OCI-LY3 (cell line): ENCODE results near the gene EHMT1.
A peak's percentile ranks its signal among the peaks of the same experiment; 100 is the strongest.

Experiments used
- H2AFZ ChIP-seq: fragments of 200-600, 300-600 bp; shearing (Covaris generic); 2 replicates; pipeline ENCODE4 v1.6.0; 2014; ENCODE audit warnings: antibody characterized with exemption, low read depth, low read length
- H3K27ac ChIP-seq: fragments of 200-600, 300-600 bp; sonication (generic); 2 replicates; pipeline ENCODE4 v1.5.1; 2014; ENCODE audit warnings: mild to moderate bottlenecking, low read length, moderate library complexity, mixed read lengths
- H3K27me3 ChIP-seq: fragments of 200-600, 300-600 bp; sonication (generic); 2 replicates; pipeline ENCODE4 v1.6.1; 2014; ENCODE audit warnings: low read depth, low read length, mixed read lengths
- H3K36me3 ChIP-seq: fragments of 200-600, 300-600 bp; sonication (generic); replicated peaks from 2 replicates; pipeline ENCODE3; 2014; ENCODE audit warnings: low read depth, low read length, mixed read lengths
- H3K4me1 ChIP-seq: fragments of 300-600, 200-600 bp; sonication (generic); 2 replicates; pipeline ENCODE4 v1.6.1; 2014; ENCODE audit warnings: low read length, mixed read lengths
- H3K4me2 ChIP-seq: fragments of 200-600, 300-600 bp; sonication (generic); 2 replicates; pipeline ENCODE4 v1.6.1; 2014; ENCODE audit warnings: low read length, mixed read lengths
- H3K4me3 ChIP-seq: fragments of 300-600, 200-600 bp; sonication (generic); 2 replicates; pipeline ENCODE4 v1.5.1; 2014; ENCODE audit warnings: antibody characterized with exemption, mild to moderate bottlenecking, low read length, moderate library complexity
- H3K79me2 ChIP-seq: fragments of 300-600, 200-600 bp; shearing (Covaris generic); 2 replicates; pipeline ENCODE4 v1.6.1; 2014; ENCODE audit warnings: mild to moderate bottlenecking, low read length, mixed read lengths
- H3K9ac ChIP-seq: fragments of 300-600, 200-600 bp; shearing (Covaris generic); 2 replicates; pipeline ENCODE4 v1.6.0; 2014; ENCODE audit warnings: mild to moderate bottlenecking, low read length, moderate library complexity
- H3K9me3 ChIP-seq: fragments of 200-600, 300-600 bp; shearing (Covaris generic); 2 replicates; pipeline ENCODE4 v1.6.1; 2014; ENCODE audit warnings: low read length, mixed read lengths; ENCODE audit not compliant: insufficient read depth
- H4K20me1 ChIP-seq: fragments of 200-600, 300-600 bp; sonication (generic); 2 replicates; pipeline ENCODE4 v1.6.1; 2016; ENCODE audit warnings: low read length, mixed read lengths; ENCODE audit not compliant: insufficient read depth
- EZH2phosphoT487 ChIP-seq: fragments of 200-600 bp; shearing (Covaris generic); IDR thresholded peaks from 2 replicates; pipeline ENCODE4 v1.6.1; 2018; ENCODE audit warnings: antibody characterized with exemption, mixed run types, low read depth
- TF ChIP-seq, protein P1 (sequence below): fragments of 200-600, 300-600 bp; sonication (generic); IDR thresholded peaks from 2 replicates; pipeline ENCODE4 v1.5.1; 2014; ENCODE audit warnings: antibody characterized with exemption, low read length, low read depth

The EHMT1 gene

DNA sequence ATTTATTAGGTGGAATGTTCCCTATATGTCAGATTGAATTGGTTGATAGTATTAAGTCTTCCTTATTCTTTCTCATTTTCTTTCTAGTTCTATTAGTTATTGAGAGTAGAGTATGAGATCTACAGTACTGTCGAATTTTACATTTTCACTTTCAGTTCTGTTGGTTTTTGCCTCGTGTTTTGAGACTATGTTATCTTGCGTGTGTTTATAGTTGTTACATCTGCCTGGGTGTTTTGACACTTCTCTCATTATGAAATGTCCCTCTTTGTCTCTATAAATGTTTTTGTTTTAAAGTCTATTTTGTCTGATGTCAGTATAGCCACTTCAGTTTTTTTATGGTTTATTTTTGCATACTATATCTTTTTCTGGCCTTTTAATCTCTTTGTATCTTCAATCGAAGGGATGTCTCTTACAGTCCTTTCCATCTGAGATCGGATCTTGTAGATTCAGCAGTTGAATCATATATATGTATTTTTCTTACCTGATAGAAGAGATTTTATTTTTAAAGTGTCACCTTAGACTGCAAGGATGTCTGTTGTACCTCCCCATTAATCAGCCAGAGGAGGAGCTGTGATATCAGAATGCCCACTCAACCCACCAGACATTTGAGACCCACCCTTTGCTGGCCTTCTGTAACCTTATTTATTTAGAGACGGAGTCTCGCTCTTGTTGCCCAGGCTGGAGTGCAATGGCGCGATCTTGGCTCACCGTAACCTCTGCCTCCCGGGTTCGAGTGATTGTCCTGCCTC is 20.7 kb downstream of the EHMT1 start:
- peak overlapping the region; percentile 52 for H3K9ac ChIP-seq
- H3K4me3 ChIP-seq: peak overlapping the region; percentile 66
- no peaks in the 10 kb centered on the region for H3K27me3 ChIP-seq
- no peaks in the 10 kb centered on the region for H3K9me3 ChIP-seq
- H3K79me2 ChIP-seq: peaks cover 97% of the 10 kb centered on the region
- peak overlapping the region; percentile 71 for H3K4me2 ChIP-seq
- peaks cover 28% of the 10 kb centered on the region for H4K20me1 ChIP-seq
- peaks cover 13% of the 10 kb centered on the region for H3K4me1 ChIP-seq
- TF ChIP-seq, protein P1, sequence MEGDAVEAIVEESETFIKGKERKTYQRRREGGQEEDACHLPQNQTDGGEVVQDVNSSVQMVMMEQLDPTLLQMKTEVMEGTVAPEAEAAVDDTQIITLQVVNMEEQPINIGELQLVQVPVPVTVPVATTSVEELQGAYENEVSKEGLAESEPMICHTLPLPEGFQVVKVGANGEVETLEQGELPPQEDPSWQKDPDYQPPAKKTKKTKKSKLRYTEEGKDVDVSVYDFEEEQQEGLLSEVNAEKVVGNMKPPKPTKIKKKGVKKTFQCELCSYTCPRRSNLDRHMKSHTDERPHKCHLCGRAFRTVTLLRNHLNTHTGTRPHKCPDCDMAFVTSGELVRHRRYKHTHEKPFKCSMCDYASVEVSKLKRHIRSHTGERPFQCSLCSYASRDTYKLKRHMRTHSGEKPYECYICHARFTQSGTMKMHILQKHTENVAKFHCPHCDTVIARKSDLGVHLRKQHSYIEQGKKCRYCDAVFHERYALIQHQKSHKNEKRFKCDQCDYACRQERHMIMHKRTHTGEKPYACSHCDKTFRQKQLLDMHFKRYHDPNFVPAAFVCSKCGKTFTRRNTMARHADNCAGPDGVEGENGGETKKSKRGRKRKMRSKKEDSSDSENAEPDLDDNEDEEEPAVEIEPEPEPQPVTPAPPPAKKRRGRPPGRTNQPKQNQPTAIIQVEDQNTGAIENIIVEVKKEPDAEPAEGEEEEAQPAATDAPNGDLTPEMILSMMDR: no peak
- TF ChIP-seq EZH2phosphoT487: no peak
- H3K36me3 ChIP-seq: peaks cover 21% of the 10 kb centered on the region
- H3K27ac ChIP-seq: peak overlapping the region; percentile 36
- no peak overlapping the region for H2AFZ ChIP-seq

DNA sequence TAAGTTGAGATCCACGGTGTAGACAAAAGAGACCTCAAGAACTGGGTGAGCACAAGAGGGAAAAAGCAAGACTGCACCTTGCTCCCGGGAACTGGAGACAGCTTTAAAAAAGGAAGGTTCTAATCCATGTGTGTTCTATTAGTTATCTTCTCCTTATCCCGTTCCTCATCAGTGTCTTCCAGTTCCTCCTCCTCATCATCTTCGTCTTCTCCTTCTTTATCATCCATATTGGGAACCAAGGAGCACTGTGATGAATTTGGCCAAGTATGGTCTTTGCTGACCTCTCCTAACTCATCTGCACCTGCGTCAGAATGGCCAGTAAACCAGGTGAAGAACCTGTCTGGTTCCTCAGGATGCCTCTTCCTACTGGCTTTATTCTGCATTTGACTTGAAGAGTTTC is 22.1 kb downstream of the EHMT1 start:
- Histone ChIP-seq H3K79me2 (peaks cover 98% of the 10 kb centered on the region), H3K36me3 (peaks cover 27% of the 10 kb centered on the region), H2AFZ (no peak overlapping the region), H4K20me1 (peaks cover 38% of the 10 kb centered on the region), H3K4me2 (no peak overlapping the region), H3K27ac (no peak overlapping the region), H3K4me3 (no peak overlapping the region), H3K9me3 (no peaks in the 10 kb centered on the region), H3K4me1 (peaks cover 13% of the 10 kb centered on the region), H3K9ac (no peak overlapping the region), H3K27me3 (no peaks in the 10 kb centered on the region)
- TF ChIP-seq, protein P1: no peak

DNA sequence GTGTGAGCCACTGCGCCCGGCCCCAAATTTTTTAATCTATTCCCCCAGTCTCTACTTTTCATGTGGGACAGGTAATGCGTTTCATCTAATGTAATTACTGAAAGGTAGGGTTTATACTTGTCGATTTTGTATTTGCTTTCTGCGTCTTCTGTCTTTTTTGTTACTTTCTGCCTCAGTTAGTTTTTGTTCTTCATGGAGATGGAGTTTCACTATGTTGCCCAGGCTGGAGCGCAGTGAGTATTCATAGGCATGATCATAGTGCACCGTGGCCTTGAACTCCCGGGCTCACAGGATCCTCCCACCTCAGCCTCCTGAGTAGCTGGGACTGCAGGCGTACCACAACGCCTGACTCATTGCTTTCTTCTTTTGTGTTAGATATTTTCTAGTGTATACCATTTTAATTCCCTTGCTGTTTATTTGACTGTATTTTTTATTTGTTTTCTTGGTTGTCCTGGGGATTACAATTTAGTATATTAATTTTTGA is 23.4 kb downstream of the EHMT1 start:
- Histone ChIP-seq H3K27ac (no peak overlapping the region), H3K4me1 (peaks cover 13% of the 10 kb centered on the region), H3K27me3 (no peaks in the 10 kb centered on the region), H3K4me2 (no peak overlapping the region), H3K4me3 (no peak overlapping the region), H4K20me1 (peaks cover 39% of the 10 kb centered on the region), H3K9ac (no peak overlapping the region), H3K79me2 (peaks cover 98% of the 10 kb centered on the region), H2AFZ (no peak overlapping the region), H3K36me3 (peaks cover 27% of the 10 kb centered on the region), H3K9me3 (no peaks in the 10 kb centered on the region)
- no peak for TF ChIP-seq EZH2phosphoT487
- TF ChIP-seq, protein P1: no peak

GRCh38 chr9:137642892-137643291 is 24.1 kb downstream of the EHMT1 start:
- Histone ChIP-seq H3K79me2 (peaks cover 96% of the 10 kb centered on the region), H3K27ac (no peak overlapping the region), H4K20me1 (peaks cover 40% of the 10 kb centered on the region), H3K9ac (no peak overlapping the region), H3K4me2 (no peak overlapping the region), H3K36me3 (peaks cover 27% of the 10 kb centered on the region), H2AFZ (no peak overlapping the region), H3K4me3 (no peak overlapping the region), H3K4me1 (peaks cover 13% of the 10 kb centered on the region), H3K9me3 (no peaks in the 10 kb centered on the region), H3K27me3 (no peaks in the 10 kb centered on the region)
- TF ChIP-seq, protein P1: no peak
- no peak for TF ChIP-seq EZH2phosphoT487
